Gastroesophageal sphincter (tissue), 4 donors: ENCODE results near the gene TNFRSF13B. TPM values are rescaled to one million over a fixed set of nuclear protein-coding genes. Genes with fewer than 3 reads are reported as not detected.

ENCODE experiments used
- ATAC-seq: fragments of 150-250 bp; one replicate; pipeline ENCODE4 v1.9.1; 2016; ENCODE audit warnings: mild to moderate bottlenecking, moderate library complexity
- H3K27ac ChIP-seq, 4 donors: fragments of 200-600 bp; sonication (generic) in 3 of 4; 1 replicate in 3 of 4; 2 replicates in 1 of 4; pipeline ENCODE4 v1.5.1; 2016 to 2019
- H3K27me3 ChIP-seq: fragments of 200-600 bp; sonication (generic); one replicate; pipeline ENCODE4 v1.5.1; 2019
- H3K36me3 ChIP-seq, 2 donors: fragments of 200-600 bp; sonication (generic); one replicate each; pipeline ENCODE4 v1.5.1; 2019; ENCODE audit warnings: control low read depth in 1 of 2
- H3K4me1 ChIP-seq, 3 donors: fragments of 200-600 bp; sonication (generic); 1 replicate in 2 of 3; 2 replicates in 1 of 3; pipeline ENCODE4 v1.5.1; 2016 to 2019; ENCODE audit warnings: control low read depth in 2 of 3
- H3K4me3 ChIP-seq, 2 donors: fragments of 200-600 bp; sonication (generic); one replicate each; pipeline ENCODE4 v1.5.1; 2019; ENCODE audit warnings: mild to moderate bottlenecking in 1 of 2, moderate library complexity in 1 of 2
- H3K9me3 ChIP-seq, 3 donors: fragments of 200-600 bp; sonication (generic); one replicate each; pipeline ENCODE4 v1.5.1; 2017 to 2019; ENCODE audit warnings: control low read depth in 2 of 3
- EP300 ChIP-seq: sonication (generic); formaldehyde crosslinking; IDR thresholded peaks from one replicate; pipeline ENCODE4 v1.6.1; 2017; ENCODE audit warnings: antibody characterized with exemption, mild to moderate bottlenecking
- POLR2A ChIP-seq, 2 donors: fragments of 450-650 bp; IDR thresholded peaks; one replicate each; pipeline ENCODE4 v1.6.1; 2017; ENCODE audit warnings: antibody characterized with exemption in 2 of 2, mild to moderate bottlenecking in 2 of 2, moderate library complexity in 1 of 2
- POLR2AphosphoS5 ChIP-seq: sonication (generic); formaldehyde crosslinking; IDR thresholded peaks from one replicate; pipeline ENCODE4 v1.6.1; 2017; ENCODE audit warnings: antibody characterized with exemption
- WGBS, 2 donors: methylation state at CpG; one replicate each; pipeline ENCODE4 v1.1.5; 2018; ENCODE audit warnings: low coverage in 1 of 2; 5-methylcytosine and 5-hydroxymethylcytosine counted together
- total RNA-seq, 4 donors: library from RNA; depleted of rRNA; stranded (reverse); fragments of >200 nt; gene quantifications; one replicate each; pipeline ENCODE4 v1.1.0, GENCODE V29; 2016
- TF ChIP-seq, protein P1 (sequence below), 4 experiments: fragments of 200-600 bp in 2 of 4; fragments of 450-650 bp in 2 of 4; sonication (generic) in 1 of 4; IDR thresholded peaks; one replicate each; pipeline ENCODE4 v1.5.1; 2017 to 2019; ENCODE audit warnings: antibody characterized with exemption in 4 of 4, mild to moderate bottlenecking in 2 of 4, moderate library complexity in 2 of 4

The TNFRSF13B gene
- total RNA-seq, 4 donors from 2014 or later: 0.81 TPM; not detected in 3

DNA sequence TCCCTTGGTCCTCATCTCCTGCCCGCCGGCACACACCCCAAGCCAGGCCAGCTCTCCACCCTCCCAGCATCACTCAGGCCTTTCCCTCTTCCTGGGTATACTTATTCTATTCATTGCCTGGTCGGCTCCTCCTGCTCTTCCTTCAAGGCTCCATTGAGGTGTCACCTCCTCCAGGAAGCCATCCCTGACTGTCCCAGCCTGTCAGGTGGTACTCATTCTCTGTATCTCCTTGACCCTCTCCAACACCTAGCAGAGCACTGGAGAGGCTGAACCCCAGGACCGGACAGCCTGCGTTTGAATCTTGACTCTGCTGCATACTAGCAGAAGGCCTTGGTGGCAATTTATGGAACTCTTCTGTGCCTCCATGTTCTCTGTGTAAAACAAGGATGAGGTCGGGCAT is 428 bp upstream of the TNFRSF13B start:
- H3K4me1 ChIP-seq: no peaks in the 10 kb centered on the region
- no peaks in the 10 kb centered on the region for H3K9me3 ChIP-seq
- ATAC-seq: no peak
- H3K36me3 ChIP-seq: no peaks in the 10 kb centered on the region
- no peak overlapping the region for H3K4me3 ChIP-seq
- 95% methylated on average over 3 of the region's 6 CpGs; no CpG with 5 or more reads in 1 of the 2 donors for WGBS, 2 donors
- TF ChIP-seq POLR2A (IDR thresholded peaks at IDR 0.05) (no peak), EP300 (no peak), POLR2AphosphoS5 (no peak)
- TF ChIP-seq, protein P1, sequence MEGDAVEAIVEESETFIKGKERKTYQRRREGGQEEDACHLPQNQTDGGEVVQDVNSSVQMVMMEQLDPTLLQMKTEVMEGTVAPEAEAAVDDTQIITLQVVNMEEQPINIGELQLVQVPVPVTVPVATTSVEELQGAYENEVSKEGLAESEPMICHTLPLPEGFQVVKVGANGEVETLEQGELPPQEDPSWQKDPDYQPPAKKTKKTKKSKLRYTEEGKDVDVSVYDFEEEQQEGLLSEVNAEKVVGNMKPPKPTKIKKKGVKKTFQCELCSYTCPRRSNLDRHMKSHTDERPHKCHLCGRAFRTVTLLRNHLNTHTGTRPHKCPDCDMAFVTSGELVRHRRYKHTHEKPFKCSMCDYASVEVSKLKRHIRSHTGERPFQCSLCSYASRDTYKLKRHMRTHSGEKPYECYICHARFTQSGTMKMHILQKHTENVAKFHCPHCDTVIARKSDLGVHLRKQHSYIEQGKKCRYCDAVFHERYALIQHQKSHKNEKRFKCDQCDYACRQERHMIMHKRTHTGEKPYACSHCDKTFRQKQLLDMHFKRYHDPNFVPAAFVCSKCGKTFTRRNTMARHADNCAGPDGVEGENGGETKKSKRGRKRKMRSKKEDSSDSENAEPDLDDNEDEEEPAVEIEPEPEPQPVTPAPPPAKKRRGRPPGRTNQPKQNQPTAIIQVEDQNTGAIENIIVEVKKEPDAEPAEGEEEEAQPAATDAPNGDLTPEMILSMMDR (IDR thresholded peaks at IDR 0.05): no peak
- no peak overlapping the region for H3K27ac ChIP-seq
- H3K27me3 ChIP-seq: peaks cover 29% of the 10 kb centered on the region

DNA sequence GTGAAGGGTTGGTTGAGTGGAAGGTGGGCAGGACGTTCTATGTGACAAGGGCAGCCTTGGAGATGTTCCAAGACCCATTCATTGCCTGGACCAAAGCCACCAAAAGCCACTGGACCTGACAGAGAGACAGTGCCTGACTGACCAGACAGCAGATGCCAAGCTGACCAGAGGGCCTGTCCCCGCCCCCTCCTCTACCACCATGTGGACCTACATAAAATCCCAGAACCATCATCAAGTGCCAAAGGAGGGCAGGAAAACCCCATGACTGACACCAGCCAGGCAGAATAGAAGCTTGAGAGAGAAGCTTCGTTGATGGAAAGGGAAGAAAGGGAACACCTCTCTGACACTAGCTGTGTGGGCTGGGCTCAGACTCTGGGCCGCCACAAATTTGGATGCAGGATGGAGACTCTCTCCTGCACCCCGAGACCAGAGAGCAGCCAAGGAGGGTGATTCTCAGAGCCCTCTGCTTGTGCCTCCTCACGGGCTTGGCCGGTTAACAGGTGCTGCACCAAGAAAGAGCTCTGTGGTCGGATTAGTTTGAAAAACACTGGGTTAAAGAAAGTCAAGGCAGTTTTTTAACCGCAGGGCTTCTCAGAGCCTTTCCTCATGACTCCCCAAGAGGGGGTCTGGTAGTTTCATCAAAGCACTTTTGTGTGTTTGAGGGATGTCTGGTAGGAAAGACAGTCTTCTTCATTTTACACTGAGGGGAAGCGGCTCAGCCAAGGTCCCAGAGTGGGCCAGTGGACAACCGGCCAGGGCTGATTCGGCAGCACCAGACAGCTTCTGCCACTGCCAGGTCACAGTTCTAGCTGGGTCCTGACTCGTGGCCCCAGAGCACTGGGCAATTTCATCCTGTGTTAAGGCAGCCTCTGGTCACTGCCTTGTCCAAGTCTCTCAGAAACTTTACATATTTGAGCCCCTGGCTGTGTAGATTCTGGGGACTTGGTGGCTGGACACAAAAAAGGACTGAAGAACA is 1.7 kb downstream of the TNFRSF13B start:
- no peak for ATAC-seq
- Histone ChIP-seq H3K4me1 (no peaks in the 10 kb centered on the region), H3K27ac (no peak overlapping the region), H3K27me3 (peaks cover 20% of the 10 kb centered on the region), H3K9me3 (no peaks in the 10 kb centered on the region), H3K4me3 (no peak overlapping the region), H3K36me3 (no peaks in the 10 kb centered on the region)
- 66% methylated on average over 4 to 7 of the region's 13 CpGs for WGBS, 2 donors
- TF ChIP-seq, protein P1 (IDR thresholded peaks at IDR 0.05): no peak
- TF ChIP-seq EP300: no peak
- TF ChIP-seq POLR2AphosphoS5: no peak
- TF ChIP-seq POLR2A (IDR thresholded peaks at IDR 0.05): no peak

DNA sequence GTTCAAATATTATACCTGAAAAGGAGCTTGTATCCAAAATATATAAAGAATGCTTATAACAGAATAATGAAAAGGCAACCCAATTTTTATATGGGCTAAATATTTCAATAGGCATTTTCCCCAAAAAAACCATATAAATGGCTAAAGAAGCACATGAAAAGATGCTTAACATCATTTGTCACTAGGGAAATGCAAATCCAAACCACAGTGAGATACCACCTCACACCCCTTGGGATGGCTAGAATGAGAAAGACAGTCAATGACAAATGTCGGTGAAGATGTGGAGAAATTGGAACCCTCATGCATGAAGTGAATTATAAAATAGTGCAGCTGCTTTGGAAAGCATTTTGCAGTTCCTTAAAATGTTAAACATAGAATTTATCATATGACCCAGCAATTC is 3.1 kb downstream of the TNFRSF13B start:
- no peaks in the 10 kb centered on the region for H3K36me3 ChIP-seq
- no peak overlapping the region for H3K4me3 ChIP-seq
- 78 to 82% methylated on average over 1 of the region's 1 CpG for WGBS, 2 donors
- H3K27ac ChIP-seq: no peak overlapping the region
- H3K9me3 ChIP-seq: no peaks in the 10 kb centered on the region
- H3K4me1 ChIP-seq: no peaks in the 10 kb centered on the region
- H3K27me3 ChIP-seq: peaks cover 20% of the 10 kb centered on the region
- TF ChIP-seq POLR2AphosphoS5 (no peak), EP300 (no peak), POLR2A (IDR thresholded peaks at IDR 0.05) (no peak)
- TF ChIP-seq, protein P1 (IDR thresholded peaks at IDR 0.05): no peak
- ATAC-seq: no peak

DNA sequence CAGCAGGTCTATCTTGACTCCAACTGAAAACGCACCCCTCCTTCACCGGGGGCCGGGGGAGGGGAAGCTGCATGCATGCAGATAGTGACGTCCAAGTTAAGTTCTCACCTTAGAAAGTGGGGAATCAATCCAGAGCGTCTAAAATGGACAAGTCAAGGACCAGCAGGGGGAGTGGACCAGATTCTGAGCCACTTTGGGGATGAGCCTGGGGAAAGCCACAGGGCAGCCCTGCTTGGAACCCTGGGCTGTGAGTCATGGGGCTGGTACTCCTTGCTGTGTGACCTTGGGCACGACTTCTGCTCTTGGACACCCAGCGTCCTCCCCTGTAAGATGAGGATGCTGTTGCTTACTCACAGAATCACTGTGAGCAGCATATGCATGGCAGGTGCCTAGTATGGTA is 9.1 kb downstream of the TNFRSF13B start:
- no peak overlapping the region for H3K4me3 ChIP-seq
- ATAC-seq: no peak
- H3K27ac ChIP-seq: no peak overlapping the region
- no peak for TF ChIP-seq EP300
- TF ChIP-seq POLR2A (IDR thresholded peaks at IDR 0.05): no peak
- TF ChIP-seq POLR2AphosphoS5: no peak
- TF ChIP-seq, protein P1 (IDR thresholded peaks at IDR 0.05): no peak
- H3K27me3 ChIP-seq: peaks cover 30% of the 10 kb centered on the region
- H3K9me3 ChIP-seq: peaks cover 0 to 11% (median 0%) of the 10 kb centered on the region in 3 donors
- no peaks in the 10 kb centered on the region for H3K4me1 ChIP-seq
- H3K36me3 ChIP-seq: no peaks in the 10 kb centered on the region
- WGBS, 2 donors: 63% methylated on average over 7 of the region's 7 CpGs; no CpG with 5 or more reads in 1 of the 2 donors
